Measurements from ENCODE around the gene LPCAT2.

- TF ChIP-seq CTCF (IDR thresholded peaks at IDR 0.05; ENCODE audit: poor library complexity, severe bottlenecking) (no peak), SMC3 (conservative IDR thresholded peaks at IDR 0.05; ENCODE audit: poor library complexity) (no peak)
Observed at GRCh38 chr16:55577887-55578286, 69.0 kb downstream of the LPCAT2 start.

Measured in neural cell (in vitro differentiated cells).